HepG2 (cell line): ENCODE data around the gene ERLIN1. TPM values are rescaled to one million over a fixed set of nuclear protein-coding genes. Genes with fewer than 3 reads are reported as not detected.

Source experiments
- ATAC-seq: fragments of 200-7000 bp; cut with Tn5 transposase; 3 replicates; pipeline ENCODE4 v1.9.1; 2020; ENCODE audit warnings: mild to moderate bottlenecking, moderate library complexity
- BruUV-seq: library from RNA; stranded (reverse); fragments of 400-500 nt; replicated peaks from 2 replicates; lab custom pipeline; 2021; lab: Mats Ljungman, UMichigan
- CTCF ChIA-PET: fragments of 300-600 bp; formaldehyde crosslinking; extraction: SDS; loops from one replicate; lab custom pipeline; 2021; ENCODE audit warnings: low total read pairs, inconsistent platforms, low intra/inter-chr PET ratio; lab: Yijun Ruan, JAX
- POLR2A ChIA-PET: fragments of 350-600 bp; sonication (Branson Sonifier 250); formaldehyde crosslinking; loops from one replicate; lab custom pipeline; 2020; ENCODE audit warnings: antibody characterized with exemption, inconsistent platforms; lab: Yijun Ruan, JAX
- DNase-seq: peaks from one replicate; pipeline ENCODE4 v3.0.0-alpha.2; 2015; ENCODE audit warnings: low spot score
- FAIRE-seq: peaks from 3 replicates; lab custom pipeline; 2011; peaks lifted over from hg19 to GRCh38; lab: Jason Lieb, UNC
- H2AFZ ChIP-seq: one replicate; pipeline ENCODE4 v1.6.1; 2011; ENCODE audit warnings: low read length, inconsistent platforms
- H3K27ac ChIP-seq: fragments of 300-600 bp; 3 replicates; pipeline ENCODE4 v1.8.0; 2011; ENCODE audit warnings: mixed run types, mild to moderate bottlenecking, mixed read lengths, low read length, inconsistent platforms; ENCODE audit not compliant: insufficient read depth; ENCODE audit errors: extremely low read length
- H3K27me3 ChIP-seq, 2 experiments: fragments of 200-600 bp in 1 of 2; 2 replicates in 1 of 2; 3 replicates in 1 of 2; pipeline versions ENCODE4 v1.6.0 to v1.8.0; 2011; ENCODE audit warnings: low read length in 2 of 2, mild to moderate bottlenecking in 2 of 2, moderate library complexity in 2 of 2, inconsistent platforms in 1 of 2; ENCODE audit not compliant: insufficient read depth in 2 of 2, control insufficient read depth in 1 of 2
- H3K36me3 ChIP-seq, 2 experiments: fragments of 200-600 bp in 1 of 2; replicated peaks in 1 of 2; 2 replicates in 1 of 2; 3 replicates in 1 of 2; pipeline versions ENCODE4 v1.5.1 to v1.8.0; 2011; ENCODE audit warnings: low read length in 2 of 2, inconsistent platforms in 1 of 2; ENCODE audit not compliant: insufficient read depth in 2 of 2, control insufficient read depth in 1 of 2
- H3K4me1 ChIP-seq: 2 replicates; pipeline ENCODE4 v1.5.1; 2012; ENCODE audit warnings: low read length, inconsistent platforms; ENCODE audit not compliant: insufficient read depth
- H3K4me2 ChIP-seq: 2 replicates; pipeline ENCODE4 v1.6.0; 2011; ENCODE audit warnings: low read depth, low read length, inconsistent platforms
- H3K4me3 ChIP-seq, 3 experiments: fragments of 200-600 bp in 1 of 3; sonication (generic), shearing (Covaris generic) in 1 of 3; replicated peaks in 1 of 3; 2 replicates each; pipeline ENCODE4 v1.5.1; 2011 to 2016; ENCODE audit warnings: low read length in 3 of 3, inconsistent platforms in 2 of 3, low read depth in 2 of 3, mild to moderate bottlenecking in 2 of 3, control low read depth in 1 of 3, mixed read lengths in 1 of 3; ENCODE audit not compliant: insufficient read depth in 1 of 3
- H3K79me2 ChIP-seq: one replicate; pipeline ENCODE4 v1.6.1; 2011; ENCODE audit warnings: low read length, inconsistent platforms; ENCODE audit not compliant: insufficient read depth
- H3K9ac ChIP-seq: 2 replicates; pipeline ENCODE4 v1.6.0; 2011; ENCODE audit warnings: mild to moderate bottlenecking, low read depth, low read length, inconsistent platforms; ENCODE audit not compliant: insufficient read depth
- H3K9me3 ChIP-seq: 2 replicates; pipeline ENCODE4 v1.5.1; 2012; ENCODE audit warnings: mild to moderate bottlenecking, low read length
- H4K20me1 ChIP-seq: 2 replicates; pipeline ENCODE4 v1.6.0; 2011; ENCODE audit warnings: inconsistent platforms, mild to moderate bottlenecking, low read length, moderate library complexity; ENCODE audit not compliant: insufficient read depth
- NFYC ChIP-seq: IDR thresholded peaks from 2 replicates; pipeline ENCODE4 v1.6.1; 2016; ENCODE audit warnings: missing genetic modification reagents, missing compliant biosample characterization
- PPARG ChIP-seq: conservative IDR thresholded peaks from 2 replicates; pipeline ENCODE4 v1.6.1; 2016; ENCODE audit warnings: missing biosample characterization, missing genetic modification reagents
- ZNF160 ChIP-seq: sonication (generic); formaldehyde crosslinking; IDR thresholded peaks from 2 replicates; pipeline ENCODE4 v1.8.0; 2022; ENCODE audit warnings: mild to moderate bottlenecking, inconsistent platforms, missing genetic modification reagents
- ZNF264 ChIP-seq: sonication (generic); formaldehyde crosslinking; IDR thresholded peaks from 2 replicates; pipeline ENCODE4 v1.4.0; 2020; ENCODE audit warnings: missing genetic modification reagents
- ZNF431 ChIP-seq: sonication (generic); formaldehyde crosslinking; IDR thresholded peaks from 2 replicates; pipeline ENCODE4 v1.9.0; 2022; ENCODE audit warnings: missing genetic modification reagents, low read depth, mild to moderate bottlenecking, borderline replicate concordance
- ZNF790 ChIP-seq: sonication (generic); formaldehyde crosslinking; IDR thresholded peaks from 2 replicates; pipeline ENCODE4 v1.8.0; 2022; ENCODE audit warnings: missing genetic modification reagents, mild to moderate bottlenecking, borderline replicate concordance
- ZNF83 ChIP-seq: sonication (generic); formaldehyde crosslinking; IDR thresholded peaks from 2 replicates; pipeline ENCODE4 v1.4.0; 2020; ENCODE audit warnings: missing genetic modification reagents, mild to moderate bottlenecking, borderline replicate concordance
- WGBS: methylation state at CpG from one replicate; pipeline ENCODE4 v1.1.6; 2017; ENCODE audit warnings: low lambda C conversion rate; 5-methylcytosine and 5-hydroxymethylcytosine counted together
- in situ Hi-C: cut with HindIII; loops from 2 replicates; pipeline ENCODE4 v1.10.0; 2017; ENCODE audit warnings: low pct_unique_long_range_greater_than_20kb; ENCODE audit not compliant: extremely low pct_ligation_motif_present
- intact Hi-C: fragments of 100-400 bp; cut with micrococcal nuclease; formaldehyde crosslinking; loops from one replicate; pipeline ENCODE4 v1.10.0; 2022; ENCODE audit not compliant: unreplicated experiment
- polyA plus RNA-seq, 8 experiments: library from polyadenylated mRNA; depleted of rRNA in 3 of 8; stranded (reverse) in 7 of 8; unstranded in 1 of 8; fragments of >200 nt; fragmentation: Illumina TruSeq in 4 of 8; extraction: Trizol in 4 of 8; gene quantifications; 2 replicates each; pipeline versions ENCODE4 v1.2.1 to v1.2.3, GENCODE V29; 2011 to 2016; ENCODE audit warnings: low read depth in 4 of 8, missing spikeins in 1 of 8, mixed read lengths in 1 of 8; ENCODE audit not compliant: insufficient read depth in 1 of 8
- total RNA-seq, 5 experiments: library from RNA; depleted of rRNA; stranded (reverse); fragments of >200 nt; fragmentation: Illumina TruSeq; extraction: Trizol; gene quantifications; 2 replicates each; pipeline ENCODE4 v1.2.3, GENCODE V29; 2016; ENCODE audit warnings: low read depth in 1 of 5
- TF ChIP-seq, protein P1 (sequence below): sonication (generic); formaldehyde crosslinking; IDR thresholded peaks from 2 replicates; pipeline ENCODE4 v1.4.0; 2020; ENCODE audit warnings: missing genetic modification reagents
- TF ChIP-seq, protein P2 (sequence below): sonication (generic); formaldehyde crosslinking; IDR thresholded peaks from one replicate; pipeline ENCODE4 v1.5.1; 2020; ENCODE audit warnings: mild to moderate bottlenecking, missing genetic modification reagents; ENCODE audit errors: not compliant biosample characterization
- TF ChIP-seq, protein P3 (sequence below): sonication (generic); formaldehyde crosslinking; conservative IDR thresholded peaks from 2 replicates; pipeline ENCODE4 v1.4.0; 2020; ENCODE audit warnings: mild to moderate bottlenecking, missing genetic modification reagents, moderate library complexity

ERLIN1 gene
- total and polyA plus RNA-seq, 2 of the 13 experiments (the other 11 are each of a cell fraction or from before 2014, with no cell fraction given): 56.8 to 69.3 TPM

DNA sequence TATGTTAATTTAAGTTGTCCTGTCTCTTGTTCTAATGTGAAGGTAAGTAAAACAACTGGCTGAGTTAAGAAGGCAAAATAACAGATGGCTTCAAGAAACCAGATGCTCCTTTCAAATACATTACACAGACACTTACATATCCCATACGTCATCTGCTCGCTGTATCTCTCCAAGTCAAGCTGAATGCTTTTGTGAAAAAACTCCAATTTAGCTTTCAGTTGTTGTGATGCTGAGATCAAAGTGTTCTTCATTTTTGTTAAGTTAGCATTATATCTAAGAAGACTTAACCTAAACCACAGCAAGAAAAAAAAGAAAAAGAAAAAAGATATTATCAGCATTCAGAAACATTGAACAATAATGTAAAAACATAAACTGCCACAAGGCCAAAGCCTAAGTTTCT, 18.5 kb upstream of the ERLIN1 start:
- H3K9me3 ChIP-seq: no peaks in the 10 kb centered on the region
- no peaks in the 10 kb centered on the region for H4K20me1 ChIP-seq
- TF ChIP-seq, protein P1, sequence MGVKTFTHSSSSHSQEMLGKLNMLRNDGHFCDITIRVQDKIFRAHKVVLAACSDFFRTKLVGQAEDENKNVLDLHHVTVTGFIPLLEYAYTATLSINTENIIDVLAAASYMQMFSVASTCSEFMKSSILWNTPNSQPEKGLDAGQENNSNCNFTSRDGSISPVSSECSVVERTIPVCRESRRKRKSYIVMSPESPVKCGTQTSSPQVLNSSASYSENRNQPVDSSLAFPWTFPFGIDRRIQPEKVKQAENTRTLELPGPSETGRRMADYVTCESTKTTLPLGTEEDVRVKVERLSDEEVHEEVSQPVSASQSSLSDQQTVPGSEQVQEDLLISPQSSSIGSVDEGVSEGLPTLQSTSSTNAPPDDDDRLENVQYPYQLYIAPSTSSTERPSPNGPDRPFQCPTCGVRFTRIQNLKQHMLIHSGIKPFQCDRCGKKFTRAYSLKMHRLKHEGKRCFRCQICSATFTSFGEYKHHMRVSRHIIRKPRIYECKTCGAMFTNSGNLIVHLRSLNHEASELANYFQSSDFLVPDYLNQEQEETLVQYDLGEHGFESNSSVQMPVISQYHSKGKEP: no peak
- TF ChIP-seq NFYC (no peak), ZNF431 (CRISPR knock-in tag) (no peak), ZNF790 (CRISPR knock-in tag) (no peak), ZNF83 (no peak), ZNF160 (CRISPR knock-in tag) (no peak), PPARG (CRISPR knock-in tag) (no peak), ZNF264 (CRISPR knock-in tag) (no peak)
- TF ChIP-seq, protein P2, sequence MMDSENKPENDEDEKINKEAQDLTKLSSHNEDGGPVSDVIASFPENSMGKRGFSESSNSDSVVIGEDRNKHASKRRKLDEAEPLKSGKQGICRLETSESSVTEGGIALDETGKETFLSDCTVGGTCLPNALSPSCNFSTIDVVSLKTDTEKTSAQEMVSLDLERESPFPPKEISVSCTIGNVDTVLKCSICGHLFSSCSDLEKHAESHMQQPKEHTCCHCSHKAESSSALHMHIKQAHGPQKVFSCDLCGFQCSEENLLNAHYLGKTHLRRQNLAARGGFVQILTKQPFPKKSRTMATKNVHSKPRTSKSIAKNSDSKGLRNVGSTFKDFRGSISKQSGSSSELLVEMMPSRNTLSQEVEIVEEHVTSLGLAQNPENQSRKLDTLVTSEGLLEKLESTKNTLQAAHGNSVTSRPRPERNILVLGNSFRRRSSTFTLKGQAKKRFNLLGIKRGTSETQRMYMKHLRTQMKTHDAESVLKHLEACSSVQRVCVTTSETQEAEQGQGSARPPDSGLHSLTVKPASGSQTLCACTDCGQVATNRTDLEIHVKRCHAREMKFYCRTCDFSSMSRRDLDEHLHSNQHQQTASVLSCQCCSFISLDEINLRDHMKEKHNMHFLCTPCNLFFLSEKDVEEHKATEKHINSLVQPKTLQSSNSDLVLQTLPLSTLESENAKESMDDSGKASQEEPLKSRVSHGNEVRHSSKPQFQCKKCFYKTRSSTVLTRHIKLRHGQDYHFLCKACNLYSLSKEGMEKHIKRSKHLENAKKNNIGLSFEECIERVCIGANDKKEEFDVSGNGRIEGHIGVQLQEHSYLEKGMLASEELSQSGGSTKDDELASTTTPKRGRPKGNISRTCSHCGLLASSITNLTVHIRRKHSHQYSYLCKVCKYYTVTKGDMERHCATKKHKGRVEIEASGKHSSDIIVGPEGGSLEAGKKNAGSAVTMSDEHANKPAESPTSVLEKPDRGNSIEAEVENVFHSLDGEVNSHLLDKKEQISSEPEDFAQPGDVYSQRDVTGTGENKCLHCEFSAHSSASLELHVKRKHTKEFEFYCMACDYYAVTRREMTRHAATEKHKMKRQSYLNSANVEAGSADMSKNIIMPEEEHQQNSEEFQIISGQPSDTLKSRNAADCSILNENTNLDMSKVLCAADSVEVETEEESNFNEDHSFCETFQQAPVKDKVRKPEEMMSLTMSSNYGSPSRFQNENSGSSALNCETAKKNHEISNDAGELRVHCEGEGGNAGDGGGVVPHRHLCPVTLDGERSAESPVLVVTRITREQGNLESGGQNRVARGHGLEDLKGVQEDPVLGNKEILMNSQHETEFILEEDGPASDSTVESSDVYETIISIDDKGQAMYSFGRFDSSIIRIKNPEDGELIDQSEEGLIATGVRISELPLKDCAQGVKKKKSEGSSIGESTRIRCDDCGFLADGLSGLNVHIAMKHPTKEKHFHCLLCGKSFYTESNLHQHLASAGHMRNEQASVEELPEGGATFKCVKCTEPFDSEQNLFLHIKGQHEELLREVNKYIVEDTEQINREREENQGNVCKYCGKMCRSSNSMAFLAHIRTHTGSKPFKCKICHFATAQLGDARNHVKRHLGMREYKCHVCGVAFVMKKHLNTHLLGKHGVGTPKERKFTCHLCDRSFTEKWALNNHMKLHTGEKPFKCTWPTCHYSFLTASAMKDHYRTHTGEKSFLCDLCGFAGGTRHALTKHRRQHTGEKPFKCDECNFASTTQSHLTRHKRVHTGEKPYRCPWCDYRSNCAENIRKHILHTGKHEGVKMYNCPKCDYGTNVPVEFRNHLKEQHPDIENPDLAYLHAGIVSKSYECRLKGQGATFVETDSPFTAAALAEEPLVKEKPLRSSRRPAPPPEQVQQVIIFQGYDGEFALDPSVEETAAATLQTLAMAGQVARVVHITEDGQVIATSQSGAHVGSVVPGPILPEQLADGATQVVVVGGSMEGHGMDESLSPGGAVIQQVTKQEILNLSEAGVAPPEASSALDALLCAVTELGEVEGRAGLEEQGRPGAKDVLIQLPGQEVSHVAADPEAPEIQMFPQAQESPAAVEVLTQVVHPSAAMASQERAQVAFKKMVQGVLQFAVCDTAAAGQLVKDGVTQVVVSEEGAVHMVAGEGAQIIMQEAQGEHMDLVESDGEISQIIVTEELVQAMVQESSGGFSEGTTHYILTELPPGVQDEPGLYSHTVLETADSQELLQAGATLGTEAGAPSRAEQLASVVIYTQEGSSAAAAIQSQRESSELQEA: no peak
- TF ChIP-seq, protein P3, sequence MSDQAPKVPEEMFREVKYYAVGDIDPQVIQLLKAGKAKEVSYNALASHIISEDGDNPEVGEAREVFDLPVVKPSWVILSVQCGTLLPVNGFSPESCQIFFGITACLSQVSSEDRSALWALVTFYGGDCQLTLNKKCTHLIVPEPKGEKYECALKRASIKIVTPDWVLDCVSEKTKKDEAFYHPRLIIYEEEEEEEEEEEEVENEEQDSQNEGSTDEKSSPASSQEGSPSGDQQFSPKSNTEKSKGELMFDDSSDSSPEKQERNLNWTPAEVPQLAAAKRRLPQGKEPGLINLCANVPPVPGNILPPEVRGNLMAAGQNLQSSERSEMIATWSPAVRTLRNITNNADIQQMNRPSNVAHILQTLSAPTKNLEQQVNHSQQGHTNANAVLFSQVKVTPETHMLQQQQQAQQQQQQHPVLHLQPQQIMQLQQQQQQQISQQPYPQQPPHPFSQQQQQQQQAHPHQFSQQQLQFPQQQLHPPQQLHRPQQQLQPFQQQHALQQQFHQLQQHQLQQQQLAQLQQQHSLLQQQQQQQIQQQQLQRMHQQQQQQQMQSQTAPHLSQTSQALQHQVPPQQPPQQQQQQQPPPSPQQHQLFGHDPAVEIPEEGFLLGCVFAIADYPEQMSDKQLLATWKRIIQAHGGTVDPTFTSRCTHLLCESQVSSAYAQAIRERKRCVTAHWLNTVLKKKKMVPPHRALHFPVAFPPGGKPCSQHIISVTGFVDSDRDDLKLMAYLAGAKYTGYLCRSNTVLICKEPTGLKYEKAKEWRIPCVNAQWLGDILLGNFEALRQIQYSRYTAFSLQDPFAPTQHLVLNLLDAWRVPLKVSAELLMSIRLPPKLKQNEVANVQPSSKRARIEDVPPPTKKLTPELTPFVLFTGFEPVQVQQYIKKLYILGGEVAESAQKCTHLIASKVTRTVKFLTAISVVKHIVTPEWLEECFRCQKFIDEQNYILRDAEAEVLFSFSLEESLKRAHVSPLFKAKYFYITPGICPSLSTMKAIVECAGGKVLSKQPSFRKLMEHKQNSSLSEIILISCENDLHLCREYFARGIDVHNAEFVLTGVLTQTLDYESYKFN (CRISPR knock-in tag): no peak
- H3K4me1 ChIP-seq: no peaks in the 10 kb centered on the region
- ChIA-PET CTCF (no interaction called here), POLR2A (no interaction called here)
- no peak overlapping the region for H3K4me3 ChIP-seq
- H2AFZ ChIP-seq: no peak overlapping the region
- H3K27ac ChIP-seq: no peak overlapping the region
- FAIRE-seq (no peak), ATAC-seq (no peak), DNase-seq (no peak)
- no peak overlapping the region for H3K9ac ChIP-seq
- intact Hi-C loops: no loop called here
- no peaks in the 10 kb centered on the region for H3K27me3 ChIP-seq
- BruUV-seq: no TSS peak
- H3K79me2 ChIP-seq: no peaks in the 10 kb centered on the region
- in situ Hi-C loops: no loop called here
- H3K36me3 ChIP-seq: peaks cover 12 to 58% of the 10 kb centered on the region in 2 experiments
- 98% methylated on average over 2 of the region's 2 CpGs for WGBS
- H3K4me2 ChIP-seq: no peak overlapping the region
